Stimulated activated CD4-positive, alpha-beta T cell treated with anti-CD3 and anti-CD28 coated beads, TNF-alpha, amount 100 ng/mL, for 24 hours (primary cell): Measurements from ENCODE around the gene VSIG4.

Source experiments
- DNase-seq, 3 experiments: peaks; one replicate each; pipeline ENCODE4 v3.0.0-alpha.2; 2020; ENCODE audit warnings: low read depth in 3 of 3

VSIG4 gene

GRCh38 chrX:66024092-66024467, 15.8 kb downstream of the VSIG4 start:
- no peak for DNase-seq

- no peak for DNase-seq
Observed at GRCh38 chrX:66023385-66024091, 16.3 kb downstream of the VSIG4 start.

GRCh38 chrX:66022632-66023384, 17.1 kb downstream of the VSIG4 start:
- no peak for DNase-seq

DNA sequence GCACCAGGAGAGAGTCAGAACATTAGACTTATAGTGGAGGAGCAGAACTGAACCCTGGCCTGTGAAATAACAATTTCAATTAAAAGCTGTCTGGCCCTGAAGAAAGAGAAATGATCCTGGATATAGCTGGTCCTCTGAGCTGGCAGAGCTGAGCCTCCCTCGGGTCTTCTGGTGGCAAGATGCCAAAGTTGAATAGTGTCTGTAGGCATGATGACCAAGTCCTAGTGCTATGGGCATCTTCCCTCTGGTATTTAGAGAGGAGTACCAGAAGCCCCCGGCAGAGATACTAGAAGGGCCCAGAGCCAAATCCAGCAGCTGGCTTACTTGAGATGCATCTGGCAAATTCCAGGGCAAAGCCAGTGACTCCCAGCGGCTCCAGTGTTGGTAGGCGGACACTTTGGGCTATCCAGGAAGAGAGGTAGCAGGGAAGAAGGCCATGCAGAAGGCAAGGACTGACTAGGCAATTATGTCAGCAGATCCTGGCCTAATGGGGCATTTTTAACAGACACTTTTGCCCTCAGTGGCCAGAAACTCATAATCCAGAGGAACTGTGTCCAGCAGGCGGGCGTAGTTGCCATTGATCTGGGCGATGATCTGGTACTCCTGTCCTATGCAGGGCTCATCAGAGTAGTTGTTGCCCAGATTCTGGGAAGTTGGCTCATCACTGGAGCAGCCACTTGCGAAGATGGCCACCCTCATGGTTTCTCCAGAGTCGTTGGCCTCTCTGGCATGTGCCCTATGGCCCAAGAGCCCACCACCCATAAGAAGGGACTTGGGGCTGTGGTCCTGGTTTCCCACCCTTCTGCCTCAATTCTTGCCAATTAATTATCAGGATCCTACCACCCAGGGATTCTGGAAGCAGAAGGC, 17.9 kb downstream of the VSIG4 start:
- no peak for DNase-seq

GRCh38 chrX:66021401-66021764, 18.5 kb downstream of the VSIG4 start:
- DNase-seq, result no peak

GRCh38 chrX:66020631-66021334, 19.1 kb downstream of the VSIG4 start:
- no peak for DNase-seq

- DNase-seq, result no peak
Observed at GRCh38 chrX:66019974-66020373, 19.9 kb downstream of the VSIG4 start.

GRCh38 chrX:66019310-66019652, 20.6 kb downstream of the VSIG4 start:
- no peak for DNase-seq

GRCh38 chrX:66018585-66019309, 21.1 kb downstream of the VSIG4 start:
- no peak for DNase-seq

GRCh38 chrX:66017659-66018170, 22.2 kb downstream of the VSIG4 start:
- DNase-seq, result no peak

- DNase-seq, result no peak
Observed at GRCh38 chrX:66016905-66017658, 22.8 kb downstream of the VSIG4 start.

DNA sequence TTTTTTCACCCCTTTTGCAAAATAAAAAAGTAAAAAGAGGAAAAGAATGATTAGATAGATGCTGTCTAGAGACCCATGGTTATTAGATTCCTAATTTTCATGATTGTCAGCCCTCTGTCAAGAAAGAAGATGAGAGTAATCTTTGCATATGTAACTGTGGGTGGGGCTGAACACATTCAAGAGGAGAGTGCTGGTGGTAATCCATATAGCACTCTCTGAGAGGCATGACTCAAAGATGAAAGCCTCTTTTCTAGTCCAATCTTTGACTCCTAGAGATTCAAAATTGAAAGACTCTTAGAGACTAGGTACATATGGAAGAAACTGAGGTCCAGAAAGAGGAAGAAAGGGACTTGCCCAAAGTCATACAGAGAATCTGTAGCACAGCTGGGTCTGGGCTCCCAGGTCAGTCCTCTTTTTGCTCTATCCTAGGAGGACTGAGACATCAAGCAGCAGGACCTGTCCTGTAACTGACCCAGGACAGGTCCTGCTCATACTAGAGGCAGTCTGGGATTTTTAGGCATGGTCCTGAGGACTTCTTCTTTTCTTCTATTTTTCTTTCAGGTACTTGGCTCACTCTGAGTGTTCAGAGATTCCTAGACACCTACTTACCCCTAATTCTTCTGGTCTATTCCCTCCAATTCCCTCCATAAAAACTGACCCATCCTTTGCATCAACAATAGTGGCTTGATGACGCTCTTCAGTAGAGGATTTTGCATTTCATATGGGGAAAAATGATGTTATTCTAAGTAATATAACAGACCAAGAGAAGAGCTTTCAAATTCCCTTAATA, 23.8 kb downstream of the VSIG4 start:
- no peak for DNase-seq

DNA sequence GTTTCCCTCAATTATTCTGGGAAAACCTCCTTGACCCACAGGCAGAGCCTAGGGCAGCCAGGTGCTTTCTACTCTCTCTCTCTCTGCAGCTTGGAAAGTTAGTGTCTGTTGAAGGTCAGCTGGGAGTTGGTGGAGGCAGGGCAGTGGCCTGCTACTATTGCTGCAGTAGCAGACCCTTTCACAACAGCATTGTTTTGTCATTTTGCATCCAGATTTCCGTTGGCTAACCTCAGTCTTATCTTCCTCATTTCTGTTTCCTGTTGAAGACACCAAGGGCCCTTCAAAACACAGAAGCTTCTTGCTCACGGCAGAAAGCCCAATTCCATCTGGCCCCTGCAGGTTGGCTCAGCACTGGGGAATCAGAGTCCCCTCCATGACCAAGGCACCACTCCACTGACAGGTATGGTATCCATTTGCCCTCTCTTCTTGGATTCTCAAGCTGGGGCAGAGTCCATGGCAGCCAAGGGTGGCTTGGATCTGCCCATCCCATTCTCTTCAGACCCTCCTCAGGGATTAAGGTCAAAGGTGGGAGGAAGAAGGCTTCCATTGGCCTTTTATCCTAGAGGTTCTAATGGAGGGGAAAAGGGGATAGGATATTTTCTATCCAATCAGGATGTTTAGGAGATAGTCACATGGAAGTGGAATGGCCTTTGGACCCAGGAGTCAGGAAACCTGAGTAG, 24.6 kb downstream of the VSIG4 start:
- no peak for DNase-seq

DNA sequence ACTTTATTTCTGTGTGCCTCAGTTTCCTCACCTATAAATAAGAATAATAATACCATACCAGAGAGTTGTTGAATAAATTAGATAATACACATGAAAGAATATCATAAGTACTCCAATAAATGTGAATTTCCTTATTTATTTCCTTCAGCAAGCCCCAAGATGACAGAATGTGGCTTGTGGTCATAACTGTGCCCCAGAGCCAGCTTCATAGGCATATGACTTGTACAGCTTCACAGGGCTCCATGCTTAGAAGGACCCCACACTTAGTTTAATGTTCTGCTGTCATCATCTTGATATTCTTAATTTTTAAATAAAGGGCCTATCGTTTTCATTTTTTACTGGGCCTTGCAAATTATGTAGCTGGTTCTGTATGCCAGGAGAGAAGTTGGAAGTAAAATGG, 25.3 kb downstream of the VSIG4 start:
- no peak for DNase-seq

DNA sequence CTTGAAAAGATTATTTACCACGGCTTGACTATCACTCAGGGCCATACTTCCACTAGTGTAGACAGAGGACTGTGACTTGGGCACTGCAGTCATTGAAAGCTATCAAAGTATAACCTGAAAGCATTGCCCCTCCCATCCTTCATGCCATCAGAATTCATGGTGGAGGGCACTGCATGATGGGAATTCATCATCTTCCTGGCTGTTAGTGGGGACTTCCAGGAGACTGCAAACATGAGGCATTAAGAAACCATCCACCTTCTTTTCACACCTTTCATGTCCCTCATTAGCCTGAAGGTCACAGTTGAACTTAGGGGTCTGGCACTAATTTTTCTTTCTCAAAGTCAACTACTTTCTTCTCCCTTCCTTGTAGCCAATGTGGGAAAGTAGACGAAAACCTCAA, 25.8 kb downstream of the VSIG4 start:
- DNase-seq, result no peak

GRCh38 chrX:66013194-66013816, 26.6 kb downstream of the VSIG4 start:
- no peak for DNase-seq

GRCh38 chrX:66012094-66012534, 27.8 kb downstream of the VSIG4 start:
- DNase-seq, result no peak

GRCh38 chrX:66009231-66009845, 30.5 kb downstream of the VSIG4 start:
- no peak for DNase-seq
